ENCODE results near the gene GRB2.

The GRB2 gene

DNA sequence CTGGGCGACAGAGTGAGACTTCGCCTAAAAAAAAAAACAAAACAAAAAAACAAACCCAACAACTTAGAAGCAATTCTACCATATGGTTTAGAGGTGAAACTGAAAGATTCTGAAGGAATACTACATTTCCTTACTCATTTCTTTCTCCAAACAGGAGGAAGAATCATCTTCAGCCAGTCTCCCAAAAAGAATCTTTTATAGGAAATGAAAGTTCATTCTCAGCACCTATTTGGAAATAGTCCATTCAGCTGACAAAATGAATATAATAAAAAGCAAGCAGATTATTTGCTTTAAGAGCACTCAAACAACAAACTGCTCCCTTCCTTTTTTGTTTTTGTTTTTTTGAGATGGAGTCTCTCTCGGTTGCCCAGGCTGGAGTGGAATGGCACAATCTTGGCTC, 17.7 kb downstream of the GRB2 start:
- H3K27me3 ChIP-seq (ENCODE audit: insufficient read depth, poor library complexity, severe bottlenecking), result no peaks in the 10 kb centered on the region
- no peak for DNase-seq (ENCODE audit: low read depth in 1 of 2, low spot score in 1 of 2)
- TF ChIP-seq POLR2AphosphoS5 (IDR thresholded peaks at IDR 0.05; ENCODE audit: low read depth) (no peak), REST (IDR thresholded peaks at IDR 0.05; ENCODE audit: insufficient replicate concordance, low read depth) (no peak), SPI1 (IDR thresholded peaks at IDR 0.05; ENCODE audit: borderline replicate concordance, low read depth) (no peak), GABPA (IDR thresholded peaks at IDR 0.05; ENCODE audit: low read depth) (no peak)
- TF ChIP-seq, protein P1, sequence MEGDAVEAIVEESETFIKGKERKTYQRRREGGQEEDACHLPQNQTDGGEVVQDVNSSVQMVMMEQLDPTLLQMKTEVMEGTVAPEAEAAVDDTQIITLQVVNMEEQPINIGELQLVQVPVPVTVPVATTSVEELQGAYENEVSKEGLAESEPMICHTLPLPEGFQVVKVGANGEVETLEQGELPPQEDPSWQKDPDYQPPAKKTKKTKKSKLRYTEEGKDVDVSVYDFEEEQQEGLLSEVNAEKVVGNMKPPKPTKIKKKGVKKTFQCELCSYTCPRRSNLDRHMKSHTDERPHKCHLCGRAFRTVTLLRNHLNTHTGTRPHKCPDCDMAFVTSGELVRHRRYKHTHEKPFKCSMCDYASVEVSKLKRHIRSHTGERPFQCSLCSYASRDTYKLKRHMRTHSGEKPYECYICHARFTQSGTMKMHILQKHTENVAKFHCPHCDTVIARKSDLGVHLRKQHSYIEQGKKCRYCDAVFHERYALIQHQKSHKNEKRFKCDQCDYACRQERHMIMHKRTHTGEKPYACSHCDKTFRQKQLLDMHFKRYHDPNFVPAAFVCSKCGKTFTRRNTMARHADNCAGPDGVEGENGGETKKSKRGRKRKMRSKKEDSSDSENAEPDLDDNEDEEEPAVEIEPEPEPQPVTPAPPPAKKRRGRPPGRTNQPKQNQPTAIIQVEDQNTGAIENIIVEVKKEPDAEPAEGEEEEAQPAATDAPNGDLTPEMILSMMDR (IDR thresholded peaks at IDR 0.05; ENCODE audit: insufficient read depth, low read length), result no peak
- no peak overlapping the region for H3K27ac ChIP-seq (replicated peaks)
- no peak overlapping the region for H3K4me3 ChIP-seq (replicated peaks; ENCODE audit: insufficient read depth, low read length)

GRCh38 chr17:75386430-75386829, 19.0 kb downstream of the GRB2 start:
- Histone ChIP-seq H3K27ac (replicated peaks) (no peak overlapping the region), H3K27me3 (ENCODE audit: insufficient read depth, poor library complexity, severe bottlenecking) (no peaks in the 10 kb centered on the region), H3K4me3 (replicated peaks; ENCODE audit: insufficient read depth, low read length) (no peak overlapping the region)
- no peak for DNase-seq (ENCODE audit: low read depth in 1 of 2, low spot score in 1 of 2)
- TF ChIP-seq GABPA (IDR thresholded peaks at IDR 0.05; ENCODE audit: low read depth) (no peak), SPI1 (IDR thresholded peaks at IDR 0.05; ENCODE audit: borderline replicate concordance, low read depth) (no peak), REST (IDR thresholded peaks at IDR 0.05; ENCODE audit: insufficient replicate concordance, low read depth) (no peak), POLR2AphosphoS5 (IDR thresholded peaks at IDR 0.05; ENCODE audit: low read depth) (no peak)
- TF ChIP-seq, protein P1 (IDR thresholded peaks at IDR 0.05; ENCODE audit: insufficient read depth, low read length), result no peak

GRCh38 chr17:75384751-75385150, 20.7 kb downstream of the GRB2 start:
- no peaks in the 10 kb centered on the region for H3K27me3 ChIP-seq (ENCODE audit: insufficient read depth, poor library complexity, severe bottlenecking)
- no peak for TF ChIP-seq REST (IDR thresholded peaks at IDR 0.05; ENCODE audit: insufficient replicate concordance, low read depth)
- TF ChIP-seq SPI1 (IDR thresholded peaks at IDR 0.05; ENCODE audit: borderline replicate concordance, low read depth), result no peak
- TF ChIP-seq GABPA (IDR thresholded peaks at IDR 0.05; ENCODE audit: low read depth), result no peak
- no peak for TF ChIP-seq POLR2AphosphoS5 (IDR thresholded peaks at IDR 0.05; ENCODE audit: low read depth)
- TF ChIP-seq, protein P1 (IDR thresholded peaks at IDR 0.05; ENCODE audit: insufficient read depth, low read length), result no peak
- no peak overlapping the region for H3K27ac ChIP-seq (replicated peaks)
- no peak overlapping the region for H3K4me3 ChIP-seq (replicated peaks; ENCODE audit: insufficient read depth, low read length)
- DNase-seq (ENCODE audit: low read depth in 1 of 2, low spot score in 1 of 2), result no peak
